Pancreas (tissue), 10 donors: Measurements from ENCODE around the gene AFAP1L2. TPM values are rescaled to one million over a fixed set of nuclear protein-coding genes. Genes with fewer than 3 reads are reported as not detected.

Source experiments
- ATAC-seq, 4 donors: fragments of 200-7000 bp; cut with Tn5 transposase; one replicate each; pipeline versions ENCODE4 v1.8.0 to v1.9.1; 2020; ENCODE audit warnings: mild to moderate bottlenecking in 4 of 4, moderate library complexity in 4 of 4
- DNase-seq, 6 donors: peaks; one replicate each; pipeline ENCODE4 v3.0.0-alpha.2; 2020
- FAIRE-seq: peaks from 2 replicates; lab custom pipeline; 2012; peaks lifted over from hg19 to GRCh38; lab: Jason Lieb, UNC
- H3K27ac ChIP-seq, 4 donors: fragments of 200-600 bp; sonication (generic); 1 replicate in 3 of 4; 2 replicates in 1 of 4; pipeline versions ENCODE4 v1.5.0 to v1.8.0; 2020
- H3K27me3 ChIP-seq, 4 donors: fragments of 200-600 bp; one replicate each; pipeline ENCODE4 v1.8.0; 2021
- H3K36me3 ChIP-seq, 3 donors: fragments of 200-600 bp; sonication (generic) in 1 of 3; one replicate each; pipeline versions ENCODE4 v1.5.0 to v1.8.0; 2020 to 2021
- H3K4me1 ChIP-seq, 3 donors: fragments of 200-600 bp; one replicate each; pipeline ENCODE4 v1.8.0; 2021
- H3K4me3 ChIP-seq, 4 donors: fragments of 200-600 bp; sonication (generic) in 2 of 4; one replicate each; pipeline versions ENCODE4 v1.5.0 to v1.8.0; 2020 to 2021
- H3K9me3 ChIP-seq, 4 donors: fragments of 200-600 bp; one replicate each; pipeline ENCODE4 v1.8.0; 2021
- WGBS, 2 donors: extraction: QIAGEN DNeasy Blood & Tissue Kit; methylation state at CpG; one replicate each; pipeline ENCODE4 v1.1.7; 2013; 5-methylcytosine and 5-hydroxymethylcytosine counted together
- intact Hi-C, 3 donors: fragments of 100-400 bp; cut with DNase I; formaldehyde crosslinking; loops; one replicate each; pipeline versions ENCODE4 v1.11.1 to v1.14.2; 2022
- polyA plus RNA-seq, 2 donors: library from polyadenylated mRNA; stranded (reverse); fragments of 200-250 nt; gene quantifications; one replicate each; pipeline ENCODE4 v1.2.3, GENCODE V29; 2013
- total RNA-seq, 6 donors: library from RNA; stranded (reverse); fragmentation: NEBNext Ultra II Directional in 4 of 6; extraction: Animal tissue kit (Norgen Biotek cat#: 25700) in 4 of 6; gene quantifications; one replicate each; pipeline versions ENCODE4 v1.2.1 to v1.2.4, GENCODE V29; 2021 to 2023
- TF ChIP-seq, protein P1 (sequence below), 4 donors: fragments of 200-600 bp; sonication (generic) in 3 of 4; IDR thresholded peaks; one replicate each; pipeline versions ENCODE4 v1.5.0 to v1.8.0; 2021; ENCODE audit warnings: antibody characterized with exemption in 4 of 4
- donor health status: healthy with polysubstance abuse.
- donor health status: DM: no; HTN: no; CAD: no; lungs with moderate emphysema.
- donor health status: DM: no; HTN: no; CAD: no.
- donor health status: control.
- donor health status: control.
- donor health status: Bipolar disorder and iron deficiency.
- donor health status: DM: yes; HTN: yes; CAD: no.
- donor health status: DM: no; HTN: no; CAD: no.
- donor health status: DM: no; HTN: no; CAD: no.
- donor health status: DM: yes; HTN: yes; CAD: no.

AFAP1L2 gene
- total and polyA plus RNA-seq, 8 donors: 3.3 to 19.9 (median 5.3) TPM

DNA sequence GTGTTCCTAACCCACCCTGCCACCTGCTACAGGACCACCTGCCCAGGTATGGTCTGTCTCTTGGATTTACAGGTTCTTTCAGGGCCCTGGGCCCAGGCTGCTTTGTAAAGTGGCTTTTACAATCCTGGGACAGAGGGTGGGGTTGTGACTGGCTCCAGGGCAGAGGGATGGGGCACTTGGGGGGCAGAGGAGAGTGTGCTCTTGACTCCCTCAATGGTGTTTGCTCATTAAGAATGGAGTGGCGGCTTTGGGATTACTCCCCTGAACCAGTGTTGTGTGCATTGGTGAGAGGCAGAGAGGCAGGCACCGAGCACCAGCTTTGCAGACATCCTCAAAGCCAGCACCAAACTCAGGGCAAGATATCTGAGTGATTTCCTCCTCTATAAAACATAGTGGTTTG lies 121.8 kb downstream of the AFAP1L2 start:
- Histone ChIP-seq H3K27ac (no peak overlapping the region), H3K27me3 (no peaks in the 10 kb centered on the region), H3K4me3 (no peak overlapping the region), H3K9me3 (no peaks in the 10 kb centered on the region), H3K4me1 (no peaks in the 10 kb centered on the region), H3K36me3 (no peaks in the 10 kb centered on the region)
- 94 to 100% methylated on average over 2 of the region's 2 CpGs for WGBS, 2 donors
- intact Hi-C loops: no loop called here
- FAIRE-seq: no peak
- TF ChIP-seq, protein P1, sequence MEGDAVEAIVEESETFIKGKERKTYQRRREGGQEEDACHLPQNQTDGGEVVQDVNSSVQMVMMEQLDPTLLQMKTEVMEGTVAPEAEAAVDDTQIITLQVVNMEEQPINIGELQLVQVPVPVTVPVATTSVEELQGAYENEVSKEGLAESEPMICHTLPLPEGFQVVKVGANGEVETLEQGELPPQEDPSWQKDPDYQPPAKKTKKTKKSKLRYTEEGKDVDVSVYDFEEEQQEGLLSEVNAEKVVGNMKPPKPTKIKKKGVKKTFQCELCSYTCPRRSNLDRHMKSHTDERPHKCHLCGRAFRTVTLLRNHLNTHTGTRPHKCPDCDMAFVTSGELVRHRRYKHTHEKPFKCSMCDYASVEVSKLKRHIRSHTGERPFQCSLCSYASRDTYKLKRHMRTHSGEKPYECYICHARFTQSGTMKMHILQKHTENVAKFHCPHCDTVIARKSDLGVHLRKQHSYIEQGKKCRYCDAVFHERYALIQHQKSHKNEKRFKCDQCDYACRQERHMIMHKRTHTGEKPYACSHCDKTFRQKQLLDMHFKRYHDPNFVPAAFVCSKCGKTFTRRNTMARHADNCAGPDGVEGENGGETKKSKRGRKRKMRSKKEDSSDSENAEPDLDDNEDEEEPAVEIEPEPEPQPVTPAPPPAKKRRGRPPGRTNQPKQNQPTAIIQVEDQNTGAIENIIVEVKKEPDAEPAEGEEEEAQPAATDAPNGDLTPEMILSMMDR (IDR thresholded peaks at IDR 0.05): no peak
- no peak for ATAC-seq
- peak in 1 of 6 donors; percentile 28 for DNase-seq

GRCh38 chr10:114281461-114281860 lies 122.8 kb downstream of the AFAP1L2 start:
- intact Hi-C loops: no loop called here
- peak in 1 of 4 donors; percentile 37 for ATAC-seq
- FAIRE-seq: no peak

GRCh38 chr10:114281006-114281405 lies 123.3 kb downstream of the AFAP1L2 start:
- DNase-seq (no peak), FAIRE-seq (no peak), ATAC-seq (no peak)
- H3K4me3 ChIP-seq: no peak overlapping the region
- H3K27ac ChIP-seq: no peak overlapping the region
- no peaks in the 10 kb centered on the region for H3K9me3 ChIP-seq
- no peaks in the 10 kb centered on the region for H3K36me3 ChIP-seq
- intact Hi-C loops: no loop called here
- no peaks in the 10 kb centered on the region for H3K4me1 ChIP-seq
- 72 to 75% methylated on average over 7 of the region's 7 CpGs for WGBS, 2 donors
- H3K27me3 ChIP-seq: no peaks in the 10 kb centered on the region
- TF ChIP-seq, protein P1 (IDR thresholded peaks at IDR 0.05): no peak

More at GRCh38 chr10:114281461-114281860, 122.8 kb downstream of the AFAP1L2 start:
- 63 to 67% methylated on average over 5 of the region's 5 CpGs for WGBS, 2 donors
- no peak for DNase-seq
- Histone ChIP-seq H3K36me3 (no peaks in the 10 kb centered on the region), H3K4me1 (no peaks in the 10 kb centered on the region), H3K9me3 (no peaks in the 10 kb centered on the region), H3K27ac (no peak overlapping the region), H3K4me3 (no peak overlapping the region), H3K27me3 (no peaks in the 10 kb centered on the region)
- TF ChIP-seq, protein P1 (IDR thresholded peaks at IDR 0.05): no peak

DNA sequence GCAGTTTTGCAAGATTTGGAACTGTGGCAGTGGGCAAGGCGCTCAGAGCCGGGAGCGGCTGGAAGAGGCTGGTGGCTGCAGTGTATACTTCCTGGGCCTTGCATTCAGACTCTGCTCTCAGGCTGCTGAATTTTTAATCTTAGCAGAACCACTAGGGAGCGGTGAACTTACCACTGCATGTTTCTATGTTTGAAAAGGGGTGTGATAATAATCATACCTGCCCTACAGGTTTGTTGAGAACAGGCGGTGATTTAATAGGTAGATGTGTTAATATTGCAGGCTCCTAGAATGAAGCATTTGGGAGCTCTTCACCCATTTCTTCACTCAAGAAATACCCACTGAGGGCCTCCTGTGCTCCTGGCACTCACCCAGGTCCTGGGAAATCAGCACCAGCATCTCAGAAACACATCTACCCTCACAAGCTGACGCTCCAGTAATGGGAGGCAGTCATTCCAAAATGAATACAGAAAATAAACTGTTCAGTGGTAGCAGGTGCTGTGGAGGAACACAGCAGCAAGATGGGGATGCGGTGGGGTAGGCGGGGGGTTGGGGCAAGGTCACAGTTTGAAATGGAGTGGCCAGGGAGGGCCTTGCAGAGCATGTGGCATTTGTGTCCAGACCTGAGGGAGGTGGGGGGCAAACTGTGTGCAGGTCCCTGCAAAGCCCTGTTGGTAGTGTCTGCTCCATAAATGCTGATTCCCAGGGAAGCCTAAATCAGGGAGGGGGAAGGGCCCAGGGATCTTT lies 124.2 kb downstream of the AFAP1L2 start:
- no peak for FAIRE-seq

More for the DNA sequence above, 124.2 kb downstream of the AFAP1L2 start:
- TF ChIP-seq, protein P1 (IDR thresholded peaks at IDR 0.05): no peak
- Histone ChIP-seq H3K4me3 (no peak overlapping the region), H3K4me1 (no peaks in the 10 kb centered on the region), H3K9me3 (no peaks in the 10 kb centered on the region), H3K27me3 (no peaks in the 10 kb centered on the region), H3K27ac (no peak overlapping the region), H3K36me3 (no peaks in the 10 kb centered on the region)
- WGBS, 2 donors: 80 to 82% methylated on average over 8 of the region's 8 CpGs
- DNase-seq (no peak), ATAC-seq (peak in 1 of 4 donors; percentile 44)
- intact Hi-C loops: no loop called here
